Neuronal stem cell (in vitro differentiated cells): ENCODE data around the gene ADD3.

Experiments used
- DNase-seq: peaks from one replicate; pipeline ENCODE4 v3.0.0-alpha.2; 2013; ENCODE audit warnings: low spot score
- H2AFZ ChIP-seq: one replicate; pipeline ENCODE4 v1.6.1; 2013; ENCODE audit warnings: mild to moderate bottlenecking, low read length, inconsistent platforms
- H2AK5ac ChIP-seq: 2 replicates; pipeline ENCODE4 v1.6.1; 2013; ENCODE audit warnings: low read depth, mild to moderate bottlenecking, inconsistent platforms, low read length, moderate library complexity, mixed read lengths
- H2BK120ac ChIP-seq: 2 replicates; pipeline ENCODE4 v1.6.1; 2013; ENCODE audit warnings: low read depth, mild to moderate bottlenecking, inconsistent platforms, low read length, moderate library complexity, mixed read lengths
- H2BK12ac ChIP-seq: one replicate; pipeline ENCODE4 v1.6.1; 2013; ENCODE audit warnings: low read length, inconsistent platforms
- H2BK15ac ChIP-seq: 2 replicates; pipeline ENCODE4 v1.6.1; 2013; ENCODE audit warnings: mild to moderate bottlenecking, low read length, inconsistent platforms, mixed read lengths
- H2BK5ac ChIP-seq: one replicate; pipeline ENCODE4 v1.6.1; 2013; ENCODE audit warnings: inconsistent platforms, mild to moderate bottlenecking, low read length, moderate library complexity
- H3K14ac ChIP-seq: one replicate; pipeline ENCODE4 v1.6.1; 2013; ENCODE audit warnings: low read length, inconsistent platforms
- H3K18ac ChIP-seq: 2 replicates; pipeline ENCODE4 v1.6.1; 2013; ENCODE audit warnings: low read length, inconsistent platforms
- H3K23ac ChIP-seq: 2 replicates; pipeline ENCODE4 v1.6.1; 2013; ENCODE audit warnings: low read depth, mild to moderate bottlenecking, mixed read lengths, low read length, inconsistent platforms; ENCODE audit not compliant: poor library complexity
- H3K27ac ChIP-seq: replicated peaks from 3 replicates; pipeline ENCODE4 v1.5.1; 2013; ENCODE audit warnings: low read length, inconsistent platforms
- H3K27me3 ChIP-seq, 3 experiments: 2 replicates each; pipeline ENCODE4 v1.6.1; 2013; ENCODE audit warnings: low read length in 3 of 3, mild to moderate bottlenecking in 2 of 3, inconsistent platforms in 1 of 3, low read depth in 1 of 3, mixed read lengths in 1 of 3, moderate library complexity in 1 of 3; ENCODE audit not compliant: control insufficient read depth in 3 of 3, insufficient read depth in 3 of 3
- H3K36me3 ChIP-seq, 2 donors: replicated peaks in 1 of 2; 2 replicates each; pipeline ENCODE4 v1.6.1; 2013; ENCODE audit warnings: low read length in 2 of 2; ENCODE audit not compliant: control insufficient read depth in 2 of 2, insufficient read depth in 2 of 2
- H3K4ac ChIP-seq: 2 replicates; pipeline ENCODE4 v1.6.1; 2013; ENCODE audit warnings: inconsistent platforms, mild to moderate bottlenecking, low read length, moderate library complexity
- H3K4me1 ChIP-seq, 2 donors: 1 replicate in 1 of 2; 2 replicates in 1 of 2; pipeline ENCODE4 v1.6.1; 2013; ENCODE audit warnings: low read length in 2 of 2, low read depth in 1 of 2; ENCODE audit not compliant: control insufficient read depth in 2 of 2, insufficient read depth in 1 of 2
- H3K4me2 ChIP-seq: one replicate; pipeline ENCODE4 v1.6.1; 2013; ENCODE audit warnings: mild to moderate bottlenecking, low read length, inconsistent platforms; ENCODE audit not compliant: insufficient read depth, poor library complexity, severe bottlenecking
- H3K4me3 ChIP-seq, 2 donors: 2 replicates each; pipeline ENCODE4 v1.5.1; 2013; ENCODE audit warnings: low read length in 2 of 2, mild to moderate bottlenecking in 2 of 2, inconsistent platforms in 1 of 2, moderate library complexity in 1 of 2
- H3K79me1 ChIP-seq: one replicate; pipeline ENCODE4 v1.6.1; 2013; ENCODE audit warnings: low read depth, mild to moderate bottlenecking, inconsistent platforms, low read length, moderate library complexity
- H3K9ac ChIP-seq: one replicate; pipeline ENCODE4 v1.6.1; 2013; ENCODE audit warnings: mild to moderate bottlenecking, low read depth, low read length, inconsistent platforms; ENCODE audit not compliant: poor library complexity
- H3K9me3 ChIP-seq, 2 donors: replicated peaks in 1 of 2; 2 replicates each; pipeline versions ENCODE3 to v1.6.1; 2013; ENCODE audit warnings: low read length in 2 of 2, mild to moderate bottlenecking in 2 of 2, inconsistent platforms in 1 of 2, low read depth in 1 of 2, mixed read lengths in 1 of 2, moderate library complexity in 1 of 2; ENCODE audit not compliant: control insufficient read depth in 2 of 2, insufficient read depth in 1 of 2
- H4K8ac ChIP-seq: one replicate; pipeline ENCODE4 v1.6.1; 2013; ENCODE audit warnings: low read depth, mild to moderate bottlenecking, inconsistent platforms, low read length, moderate library complexity
- H4K91ac ChIP-seq: one replicate; pipeline ENCODE4 v1.6.1; 2013; ENCODE audit warnings: low read length, low read depth, mild to moderate bottlenecking, inconsistent platforms; ENCODE audit not compliant: poor library complexity
- WGBS, 2 donors: extraction: QIAGEN DNeasy Blood & Tissue Kit; methylation state at CpG; one replicate each; pipeline ENCODE4 v1.1.7; 2013; ENCODE audit warnings: missing lambda C conversion rate in 2 of 2, mixed read lengths in 1 of 2; ENCODE audit not compliant: insufficient read length in 2 of 2, insufficient replicate concordance in 1 of 2; ENCODE audit errors: extremely low coverage in 2 of 2; 5-methylcytosine and 5-hydroxymethylcytosine counted together

ADD3 gene

GRCh38 chr10:110083884-110084283 lies 76.1 kb downstream of the ADD3 start:
- Histone ChIP-seq H3K4ac (no peak overlapping the region), H3K27me3 (no peaks in the 10 kb centered on the region), H3K27ac (no peak overlapping the region)

GRCh38 chr10:110087682-110088081 lies 79.9 kb downstream of the ADD3 start:
- no CpG with 5 or more reads among the region's 4 CpGs for WGBS, 2 donors
- no peak for DNase-seq
- no peaks in the 10 kb centered on the region for H3K9me3 ChIP-seq

More at GRCh38 chr10:110083884-110084283, 76.1 kb downstream of the ADD3 start:
- Histone ChIP-seq H2BK15ac (no peak overlapping the region), H3K23ac (no peak overlapping the region), H3K4me1 (peaks cover 2 to 14% of the 10 kb centered on the region in 2 donors), H3K4me3 (no peak overlapping the region), H2AFZ (peak overlapping the region; percentile 23), H3K14ac (no peak overlapping the region), H4K8ac (no peak overlapping the region), H2BK12ac (no peak overlapping the region), H2BK5ac (no peak overlapping the region), H3K4me2 (no peak overlapping the region), H2AK5ac (no peak overlapping the region), H4K91ac (no peak overlapping the region), H2BK120ac (no peak overlapping the region), H3K36me3 (no peaks in the 10 kb centered on the region), H3K9ac (no peak overlapping the region), H3K18ac (no peak overlapping the region), H3K79me1 (peaks cover 1% of the 10 kb centered on the region), H3K9me3 (no peaks in the 10 kb centered on the region)
- no peak for DNase-seq

GRCh38 chr10:110088367-110089104 lies 80.8 kb downstream of the ADD3 start:
- Histone ChIP-seq H2AK5ac (no peak overlapping the region), H3K36me3 (no peaks in the 10 kb centered on the region), H3K23ac (no peak overlapping the region), H3K9ac (no peak overlapping the region), H4K8ac (no peak overlapping the region), H3K9me3 (no peaks in the 10 kb centered on the region), H4K91ac (no peak overlapping the region), H3K4me1 (peaks cover 0 to 9% of the 10 kb centered on the region in 2 donors), H3K4me2 (no peak overlapping the region), H2BK120ac (no peak overlapping the region), H3K27ac (no peak overlapping the region), H3K18ac (no peak overlapping the region), H3K14ac (no peak overlapping the region), H3K4me3 (no peak overlapping the region), H2BK12ac (no peak overlapping the region), H2BK15ac (no peak overlapping the region), H3K27me3 (no peaks in the 10 kb centered on the region), H2AFZ (no peak overlapping the region), H2BK5ac (no peak overlapping the region), H3K79me1 (peaks cover 3% of the 10 kb centered on the region), H3K4ac (no peak overlapping the region)
- DNase-seq: no peak
- no CpG with 5 or more reads among the region's 4 CpGs for WGBS, 2 donors

More at GRCh38 chr10:110087682-110088081, 79.9 kb downstream of the ADD3 start:
- Histone ChIP-seq H3K4me2 (no peak overlapping the region), H3K36me3 (no peaks in the 10 kb centered on the region), H3K27ac (no peak overlapping the region), H3K9ac (no peak overlapping the region), H4K91ac (no peak overlapping the region), H2AFZ (no peak overlapping the region), H2BK120ac (no peak overlapping the region), H3K23ac (no peak overlapping the region), H2BK5ac (no peak overlapping the region), H3K18ac (no peak overlapping the region), H3K4ac (no peak overlapping the region), H3K79me1 (peaks cover 3% of the 10 kb centered on the region), H2BK12ac (no peak overlapping the region), H3K4me3 (no peak overlapping the region), H3K27me3 (no peaks in the 10 kb centered on the region), H2BK15ac (no peak overlapping the region), H3K14ac (no peak overlapping the region), H4K8ac (no peak overlapping the region), H2AK5ac (no peak overlapping the region), H3K4me1 (peaks cover 0 to 11% of the 10 kb centered on the region in 2 donors)

- Histone ChIP-seq H3K27ac (no peak overlapping the region), H3K9me3 (peaks cover 0 to 2% of the 10 kb centered on the region in 2 donors), H3K27me3 (no peaks in the 10 kb centered on the region), H3K9ac (no peak overlapping the region), H3K18ac (no peak overlapping the region), H2AFZ (no peak overlapping the region), H3K4ac (no peak overlapping the region), H3K23ac (no peak overlapping the region), H3K14ac (no peak overlapping the region), H2BK12ac (no peak overlapping the region), H2BK120ac (no peak overlapping the region), H4K91ac (no peak overlapping the region), H2BK15ac (no peak overlapping the region), H4K8ac (no peak overlapping the region), H3K4me2 (no peak overlapping the region), H3K4me1 (peaks cover 0 to 4% of the 10 kb centered on the region in 2 donors), H2BK5ac (no peak overlapping the region), H3K79me1 (peaks cover 3% of the 10 kb centered on the region), H2AK5ac (no peak overlapping the region), H3K4me3 (no peak overlapping the region), H3K36me3 (no peaks in the 10 kb centered on the region)
- no CpG with 5 or more reads among the region's 2 CpGs for WGBS, 2 donors
- DNase-seq: no peak
Measured at GRCh38 chr10:110091830-110092229, 84.0 kb downstream of the ADD3 start.
